ENCODE data around the gene TOPORS.
A peak's percentile ranks its signal among the peaks of the same experiment; 100 is the strongest.
"Not testable (repeated sequence)": the region's sequence is repeated elsewhere in the genome, so short reads cannot be mapped to it uniquely, and the experiment has no call there.

Gene TOPORS

DNA sequence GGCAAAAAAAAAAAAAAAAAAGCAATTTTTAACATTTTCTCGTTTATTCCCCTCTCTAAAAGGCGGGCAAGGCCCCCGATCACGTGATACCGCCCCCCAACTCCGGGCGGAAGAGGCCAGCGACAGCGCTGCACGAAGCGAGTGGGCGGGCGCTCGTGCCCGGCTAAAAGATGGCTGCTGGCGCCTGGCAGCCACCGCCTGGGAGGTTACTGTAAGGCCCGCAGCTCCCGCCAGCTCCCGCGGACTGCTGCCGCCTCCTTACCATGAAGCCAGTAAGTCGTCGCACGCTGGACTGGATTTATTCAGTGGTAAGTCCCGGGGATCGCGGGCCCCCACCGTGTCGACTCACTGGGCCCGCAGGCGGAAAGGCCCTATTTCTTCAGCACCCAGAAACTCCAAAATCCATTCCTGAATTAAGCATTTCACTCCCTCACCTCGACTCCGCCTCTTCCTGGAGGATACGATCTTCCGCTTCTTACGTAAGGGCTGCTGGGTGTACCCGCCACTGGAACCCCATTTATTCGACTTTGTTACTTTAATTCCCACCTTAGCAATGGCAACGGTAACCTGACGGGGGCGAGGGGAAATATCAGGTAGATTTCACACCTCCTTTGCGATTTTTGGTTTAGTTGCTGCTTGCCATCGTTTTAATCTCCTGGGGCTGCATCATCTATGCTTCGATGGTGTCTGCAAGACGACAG, at the start of gene TOPORS, which contains the start of gene SMIM27:
TSS of gene TOPORS (minus strand) at position 415 of the 701 bp plus-strand sequence. CDS start at position 265, 150 bp downstream.
TSS of gene SMIM27 (plus strand) at position 156 of the 701 bp plus-strand sequence. CDS start at position 264, 108 bp downstream.
- DNase-seq (ENCODE audit: low read depth in 1 of 2, low spot score in 1 of 2): peak; percentile 83 to 85

DNA sequence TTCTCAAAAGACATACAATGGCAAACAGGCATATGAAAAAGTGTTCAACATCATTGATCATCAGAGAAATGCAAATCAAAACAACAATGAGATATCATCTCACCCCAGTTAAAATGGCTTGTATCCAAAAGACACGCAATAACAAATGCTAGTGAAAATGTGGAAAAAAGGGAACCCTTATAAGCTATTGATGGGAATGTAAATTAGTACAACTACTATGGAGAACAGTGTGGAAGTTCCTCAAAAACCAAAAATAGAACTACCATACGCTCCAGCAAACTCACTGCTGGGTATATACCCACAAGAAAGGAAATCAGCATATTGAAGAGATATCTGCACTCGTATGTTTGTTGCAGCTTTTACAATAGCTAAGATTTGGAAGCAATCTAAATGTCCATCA, 46.6 kb upstream of the TOPORS start:
- DNase-seq (ENCODE audit: low read depth in 1 of 2, low spot score in 1 of 2): not testable (repeated sequence)

- DNase-seq (ENCODE audit: low read depth in 1 of 2, low spot score in 1 of 2): no peak
Observed at GRCh38 chr9:32596936-32597335, 44.5 kb upstream of the TOPORS start.

GRCh38 chr9:32596096-32596865, 43.9 kb upstream of the TOPORS start:
- DNase-seq (ENCODE audit: low read depth in 1 of 2, low spot score in 1 of 2): no peak

- no peak for DNase-seq (ENCODE audit: low read depth in 1 of 2, low spot score in 1 of 2)
Observed at GRCh38 chr9:32590898-32591297, 38.5 kb upstream of the TOPORS start.

GRCh38 chr9:32590476-32590875, 38.1 kb upstream of the TOPORS start:
- no peak for DNase-seq (ENCODE audit: low read depth in 1 of 2, low spot score in 1 of 2)

DNA sequence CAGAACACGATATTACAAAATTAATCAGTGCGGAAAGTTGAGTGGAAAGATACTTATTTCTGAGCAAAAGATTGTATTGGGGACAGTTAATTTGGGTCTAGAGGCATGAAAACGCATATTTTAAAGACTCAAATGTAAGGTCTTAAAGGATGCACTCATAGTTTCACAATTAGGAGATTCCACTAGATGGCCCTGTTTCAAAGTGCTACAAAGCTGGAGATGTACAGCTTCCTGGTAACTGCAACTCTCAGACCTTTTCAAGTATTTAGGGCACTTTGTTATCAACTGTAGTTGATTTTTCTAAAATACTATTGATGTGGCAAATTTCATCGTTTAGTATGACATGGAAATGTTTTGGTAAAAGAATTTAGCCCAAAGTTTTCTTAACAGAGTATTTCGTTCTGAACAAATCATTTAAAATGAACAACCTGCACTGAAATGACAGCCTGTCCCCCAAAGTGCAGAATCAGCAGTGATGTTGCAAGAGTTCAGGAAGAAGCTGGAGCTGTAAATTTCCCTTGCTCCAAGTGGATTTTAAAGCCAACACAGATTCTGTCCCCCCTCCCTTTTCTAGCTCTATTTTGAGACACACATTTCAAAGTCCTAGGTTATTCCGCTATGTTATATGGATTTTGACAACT, 36.8 kb upstream of the TOPORS start:
- DNase-seq (ENCODE audit: low read depth in 1 of 2, low spot score in 1 of 2): no peak

- no peak for DNase-seq (ENCODE audit: low read depth in 1 of 2, low spot score in 1 of 2)
Observed at GRCh38 chr9:32587901-32588300, 35.5 kb upstream of the TOPORS start.

GRCh38 chr9:32584784-32585183, 32.4 kb upstream of the TOPORS start:
- DNase-seq (ENCODE audit: low read depth in 1 of 2, low spot score in 1 of 2): no peak

DNA sequence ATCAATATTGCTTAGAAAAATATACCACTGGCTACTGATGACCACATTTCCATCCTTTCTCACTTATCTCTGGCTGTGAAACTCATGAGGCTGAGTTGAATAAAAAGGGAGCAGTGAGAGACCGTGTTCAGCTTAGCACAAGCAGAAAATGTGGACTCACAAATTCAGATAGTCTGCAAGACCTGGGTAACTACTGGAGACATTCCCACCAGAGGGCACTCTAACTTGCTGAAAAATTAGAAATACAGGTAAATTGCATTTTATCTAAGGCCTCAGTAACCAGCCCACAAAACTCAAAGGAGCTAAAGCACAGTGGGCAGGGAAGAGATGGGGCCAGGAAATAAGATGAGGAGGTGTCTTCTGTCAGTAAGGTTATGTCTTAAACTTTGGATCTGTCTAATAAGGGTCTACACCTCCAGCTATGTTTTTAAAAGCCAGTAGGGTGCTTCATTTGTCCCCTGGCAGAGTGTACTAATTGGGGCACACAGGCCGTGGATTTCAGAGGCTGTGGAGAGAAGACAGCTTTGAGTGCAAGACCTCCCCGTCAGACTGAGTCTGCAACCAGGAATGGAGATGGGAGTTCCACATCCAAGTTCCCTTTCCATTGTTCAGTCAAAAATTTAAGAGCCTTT, 29.2 kb upstream of the TOPORS start:
- peak in 1 of 2 donors; percentile 29 for DNase-seq (ENCODE audit: low read depth in 1 of 2, low spot score in 1 of 2)

- no peak for DNase-seq (ENCODE audit: low read depth in 1 of 2, low spot score in 1 of 2)
Observed at GRCh38 chr9:32580631-32581300, 28.4 kb upstream of the TOPORS start.

DNA sequence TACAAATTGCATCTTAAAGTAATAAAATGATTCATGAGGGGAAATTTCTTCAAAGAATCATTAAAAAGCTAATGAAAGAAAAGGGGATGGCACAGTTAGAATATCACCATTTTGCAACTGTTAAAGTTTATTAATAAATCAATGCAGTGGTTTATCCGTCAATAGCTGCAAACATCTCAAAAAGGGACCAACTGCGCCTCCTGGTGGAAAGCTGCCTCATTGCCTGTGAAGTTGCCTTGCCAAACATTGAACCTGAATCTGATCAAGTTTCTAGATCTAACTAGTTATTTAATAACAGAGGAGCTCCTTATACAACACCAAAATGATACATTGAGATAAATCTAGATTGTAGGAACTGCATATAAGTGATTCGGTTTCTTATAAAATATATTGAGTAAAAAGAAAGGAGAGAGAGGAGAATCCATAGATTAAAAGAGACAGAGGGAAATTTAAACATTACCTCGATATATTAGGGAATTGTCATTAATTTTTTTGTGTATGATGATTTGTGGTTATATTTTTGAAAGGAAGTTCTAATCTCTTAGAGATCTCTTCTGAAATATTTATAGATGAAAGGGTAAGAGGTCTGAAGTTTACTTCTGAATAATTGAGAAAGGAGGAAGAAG, 27.4 kb upstream of the TOPORS start:
- DNase-seq (ENCODE audit: low read depth in 1 of 2, low spot score in 1 of 2): peak; percentile 64 to 71

DNA sequence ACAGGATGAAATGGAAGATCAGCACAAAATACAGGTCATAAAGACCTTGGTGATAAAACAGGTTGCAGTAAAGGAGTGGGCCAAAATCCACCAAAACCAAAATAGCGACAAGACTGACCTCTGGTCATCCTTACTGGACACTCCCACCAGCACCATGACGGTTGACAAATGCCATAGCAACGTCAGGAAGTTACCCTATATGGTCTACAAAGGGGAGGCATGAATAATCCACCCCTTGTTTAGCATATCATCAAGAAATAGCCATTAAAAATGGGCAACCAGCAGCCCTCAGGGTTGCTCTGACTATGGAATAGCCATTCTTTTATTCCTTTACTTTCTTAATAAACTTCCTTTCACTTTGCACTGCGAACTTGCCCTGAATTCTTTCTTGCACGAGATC, 26.6 kb upstream of the TOPORS start:
- DNase-seq (ENCODE audit: low read depth in 1 of 2, low spot score in 1 of 2): no peak

DNA sequence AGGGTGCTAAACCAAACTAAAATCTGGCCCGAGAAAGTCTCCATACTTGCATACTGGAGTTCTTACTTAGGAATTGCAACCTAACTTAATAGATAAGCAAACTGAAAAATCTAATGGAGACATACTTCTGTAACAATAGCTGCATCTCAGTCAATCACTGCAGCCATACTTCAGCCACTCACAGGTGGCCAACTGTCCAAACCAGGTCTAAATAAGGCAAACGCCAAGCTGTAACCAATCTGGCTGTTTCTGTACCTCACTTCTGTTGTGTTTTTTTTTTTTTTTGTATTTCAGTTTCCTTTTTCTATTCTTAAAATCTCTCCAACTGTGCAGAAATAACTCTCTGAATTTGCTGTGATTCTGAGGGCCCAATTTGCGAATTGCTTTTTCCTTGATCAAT, 24.9 kb upstream of the TOPORS start:
- no peak for DNase-seq (ENCODE audit: low read depth in 1 of 2, low spot score in 1 of 2)

DNA sequence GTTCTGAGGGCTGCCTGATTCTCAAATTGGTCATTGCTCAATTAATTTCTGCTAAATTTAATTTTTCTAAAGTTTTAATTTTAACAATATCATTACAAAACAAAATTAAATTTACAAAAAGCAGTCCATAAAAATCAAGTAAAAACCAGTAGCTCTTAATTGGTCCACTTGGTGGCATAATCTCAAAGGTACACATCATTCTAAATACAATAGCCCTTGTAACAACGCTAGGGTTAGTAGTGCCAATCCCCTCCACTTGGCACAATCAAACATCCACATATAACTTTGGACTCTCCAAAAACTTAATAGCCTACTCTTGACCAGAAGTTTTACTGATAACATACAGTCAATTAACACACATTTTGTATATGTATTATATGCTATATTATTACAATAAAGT, 22.5 kb upstream of the TOPORS start:
- DNase-seq (ENCODE audit: low read depth in 1 of 2, low spot score in 1 of 2): no peak

DNA sequence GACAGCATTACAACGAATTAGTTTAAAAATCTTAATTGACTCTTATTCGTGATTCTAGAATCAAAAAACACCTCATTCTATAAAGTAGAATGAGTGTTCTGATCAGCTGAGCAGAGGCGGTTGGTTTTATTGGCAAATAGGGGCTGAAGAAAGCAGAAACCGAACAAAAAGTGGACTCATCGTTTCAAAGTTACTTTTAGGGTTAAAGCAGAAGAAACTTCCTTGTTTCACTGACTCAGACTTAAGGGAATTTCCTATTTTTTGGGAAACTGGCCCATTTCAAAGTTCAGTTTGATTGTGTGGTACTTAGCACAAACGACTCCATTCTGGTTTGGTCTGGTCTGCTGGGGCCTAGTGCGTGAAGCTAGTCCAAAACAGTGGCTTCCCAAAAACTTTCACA, 21.4 kb upstream of the TOPORS start:
- DNase-seq (ENCODE audit: low read depth in 1 of 2, low spot score in 1 of 2): no peak

- DNase-seq (ENCODE audit: low read depth in 1 of 2, low spot score in 1 of 2): peak; percentile 93
Observed at GRCh38 chr9:32572900-32573523, 20.6 kb upstream of the TOPORS start, which contains the start of gene NDUFB6. Gene NDUFB6 (minus strand): TSS chr9:32573159. CDS start chr9:32573060, 99 bp downstream.

DNA sequence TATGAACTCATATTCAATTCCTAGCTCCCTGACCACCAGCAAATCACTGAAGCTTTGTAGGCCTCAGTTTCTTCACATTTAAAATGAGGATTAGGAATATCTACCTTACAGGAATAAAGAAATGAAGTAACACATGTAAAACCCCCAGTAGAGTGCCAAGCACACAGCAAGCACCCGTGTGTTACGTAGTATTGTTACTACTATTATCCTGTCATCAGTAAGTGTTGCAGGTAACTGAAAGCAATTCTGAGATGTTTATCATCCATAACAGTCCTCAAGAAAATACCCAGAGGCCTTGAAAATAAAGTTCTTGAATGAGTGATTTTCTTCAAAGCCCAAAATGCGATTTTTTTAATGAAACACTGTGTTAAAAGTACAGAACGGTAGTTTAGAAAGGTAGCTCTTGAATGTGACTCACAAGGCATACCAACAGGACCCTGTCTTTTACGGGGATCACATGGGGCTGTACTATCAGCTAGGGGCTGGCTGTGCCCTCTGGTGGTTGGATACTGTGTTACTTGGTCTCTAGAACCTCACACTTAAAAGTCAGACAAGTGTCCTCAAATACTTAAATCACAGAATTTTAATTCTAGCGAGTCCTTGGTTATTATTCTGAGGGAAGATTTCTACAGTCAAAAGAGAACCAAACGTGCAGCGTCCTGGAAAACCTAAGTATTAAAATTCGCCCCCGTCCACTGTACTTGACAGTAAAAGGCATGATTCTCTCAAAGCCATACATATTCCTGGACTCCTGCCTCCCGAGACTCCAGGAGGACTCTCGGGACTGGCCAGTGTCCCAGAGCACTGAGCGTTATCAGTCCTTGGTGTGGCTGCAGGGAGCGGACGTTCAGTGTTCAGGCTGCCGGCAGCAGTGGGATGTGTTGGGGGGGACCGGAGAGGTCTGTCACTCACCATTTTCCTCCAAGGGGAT, 19.8 kb upstream of the TOPORS start:
- peak; percentile 11 to 73 for DNase-seq (ENCODE audit: low read depth in 1 of 2, low spot score in 1 of 2)

DNA sequence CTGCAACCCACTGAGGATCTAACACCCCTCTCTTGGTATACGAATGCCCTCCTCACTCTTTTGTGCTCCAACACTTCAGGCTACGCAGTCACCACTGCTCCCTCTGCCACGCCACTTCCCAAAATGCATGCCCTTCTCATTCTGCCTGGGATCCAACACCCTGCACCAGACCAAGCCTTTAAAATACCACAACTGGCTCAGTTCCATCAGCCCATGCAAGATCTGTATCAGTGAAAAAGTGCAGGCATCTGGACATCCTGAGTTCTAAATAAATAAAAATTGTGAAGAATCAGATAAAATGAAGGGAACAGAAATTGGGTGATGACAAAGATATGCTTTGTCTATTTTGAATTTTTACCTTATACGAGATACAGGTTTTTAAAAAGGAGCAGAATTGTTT, 17.9 kb upstream of the TOPORS start:
- no peak for DNase-seq (ENCODE audit: low read depth in 1 of 2, low spot score in 1 of 2)

Data from activated CD4-positive, alpha-beta T cell treated with anti-CD3 and anti-CD28 coated beads, Interleukin-2, amount 50 U/mL, for 24 hours (primary cell).